ENCODE measurements around the gene JPH2. TPM values are rescaled to one million over a fixed set of nuclear protein-coding genes. Genes with fewer than 3 reads are reported as not detected.

JPH2 gene
- total and polyA plus RNA-seq, 2 of the 4 experiments (the other 2 are of a cell fraction): 0.44 to 0.54 TPM

- no peak overlapping the region for H4K5ac ChIP-seq (ENCODE audit: low read depth, low read length)
- H3K9me3 ChIP-seq (ENCODE audit: control insufficient read depth, insufficient read depth, low read length): no peaks in the 10 kb centered on the region
- dilution Hi-C loops (cut with HindIII; ENCODE audit: low sequenced_read_pairs, unreplicated experiment) (no loop called here), in situ Hi-C loops (cut with MboI; ENCODE audit: low sequenced_read_pairs) (loop anchor here (5.0 kb wide), 2 partner anchors 71 to 196 kb away; partner anchors contain the start of genes FITM2 and JPH2), intact Hi-C loops (cut with micrococcal nuclease) (loop anchor here (1.0 to 5.0 kb wide), 5 partner anchors 74 to 346 kb away; partner anchors contain the start of genes FITM2 and OSER1)
- no peak overlapping the region for H2BK5ac ChIP-seq (ENCODE audit: low read depth, low read length, poor library complexity, severe bottlenecking)
- peak overlapping the region; percentile 53 for H2AK9ac ChIP-seq (replicated peaks; ENCODE audit: low read depth, low read length, poor library complexity)
- BruUV-seq (replicated peaks): no TSS peak
- CTCF ChIA-PET: interaction anchor here (0.6 to 5.6 kb wide), 7 partner anchors 8 to 493 kb away, joined by 3 to 67 read pairs (median 3); partner anchors contain the start of gene JPH2
- no peak overlapping the region; a peak in 1 of 4 replicates for H4K8ac ChIP-seq (ENCODE audit: low read depth in 2 of 2, low read length in 2 of 2)
- ATAC-seq (ENCODE audit: low read depth) (peak; percentile 6; the same call in 1 of the 2 replicates), DNase-seq (no peak)
- H3K14ac ChIP-seq (replicated peaks; ENCODE audit: low read depth, low read length): no peak overlapping the region
- 43% methylated on average over 38 of the region's 76 CpGs; no CpG with 5 or more reads in 1 of the 2 experiments for WGBS, 2 experiments (ENCODE audit: extremely low coverage in 2 of 2, insufficient read length in 1 of 2)
- H2BK20ac ChIP-seq (ENCODE audit: low read depth, low read length): no peak overlapping the region
- H2BK120ac ChIP-seq (ENCODE audit: low read depth, low read length): no peak overlapping the region
- H2AK5ac ChIP-seq (ENCODE audit: low read depth, low read length): peak overlapping the region; percentile 31; the same call in 1 of the 2 replicates
- peak overlapping the region; percentile 78 for H2AFZ ChIP-seq (replicated peaks; ENCODE audit: low read length, poor library complexity)
- no peak overlapping the region for H3K56ac ChIP-seq (ENCODE audit: extremely low read depth, insufficient read depth, low read length)
- no peaks in the 10 kb centered on the region for H4K20me1 ChIP-seq (ENCODE audit: insufficient read depth, low read length)
- no peak overlapping the region for H3K27ac ChIP-seq (ENCODE audit: insufficient read depth, low read length)
- peaks cover 1% of the 10 kb centered on the region; the same call in 1 of the 2 replicates for H3K27me3 ChIP-seq (ENCODE audit: control insufficient read depth, insufficient read depth, low read length)
- H4K91ac ChIP-seq (ENCODE audit: insufficient read depth, low read depth, low read length): no peak overlapping the region
- no peak overlapping the region for H3K4me2 ChIP-seq (ENCODE audit: low read depth, low read length)
- H3K9ac ChIP-seq (ENCODE audit: low read depth, low read length): no peak overlapping the region
- H3K4ac ChIP-seq (ENCODE audit: low read depth, low read length): no peak overlapping the region
- no peaks in the 10 kb centered on the region; the same call in 1 of the 2 replicates for H3K9me1 ChIP-seq (ENCODE audit: insufficient read depth, low read length)
- no peaks in the 10 kb centered on the region; a peak in 1 of 4 replicates for H3K79me1 ChIP-seq (ENCODE audit: low read depth in 1 of 2, low read length in 2 of 2)
- POLR2A ChIA-PET (ENCODE audit: unreplicated experiment): no interaction called here
- no peak overlapping the region for H3K4me3 ChIP-seq (ENCODE audit: insufficient read depth, low read depth, low read length)
- no peak overlapping the region for H3K23ac ChIP-seq (ENCODE audit: low read depth, low read length)
- no peaks in the 10 kb centered on the region for H3K36me3 ChIP-seq (ENCODE audit: control insufficient read depth, insufficient read depth, low read length)
- no peak overlapping the region for H2BK15ac ChIP-seq (ENCODE audit: low read depth, low read length)
- peaks cover 1% of the 10 kb centered on the region; the same call in 1 of the 2 replicates for H3K4me1 ChIP-seq (ENCODE audit: control insufficient read depth, insufficient read depth, low read length)
- H3K18ac ChIP-seq (ENCODE audit: low read depth, low read length): no peak overlapping the region
- TF ChIP-seq FOS (IDR thresholded peaks at IDR 0.05; ENCODE audit: low read depth, low read length) (no peak), RCOR1 (IDR thresholded peaks at IDR 0.05; ENCODE audit: insufficient replicate concordance, low read length) (no peak), CHD1 (IDR thresholded peaks at IDR 0.05; ENCODE audit: low read depth, low read length) (no peak), NFE2L2 (IDR thresholded peaks at IDR 0.05; ENCODE audit: low read depth, low read length) (no peak), MAFK (IDR thresholded peaks at IDR 0.05; ENCODE audit: low read depth, low read length) (no peak), MAZ (IDR thresholded peaks at IDR 0.05; ENCODE audit: borderline replicate concordance, low read depth, low read length) (no peak), USF2 (IDR thresholded peaks at IDR 0.05; ENCODE audit: low read depth, low read length) (no peak), CTCF (conservative IDR thresholded peaks at IDR 0.05; ENCODE audit: low read depth, low read length) (no peak), RAD21 (IDR thresholded peaks at IDR 0.05; ENCODE audit: low read length) (no peak), POLR2A (IDR thresholded peaks at IDR 0.05; ENCODE audit: low read depth, low read length) (no peak), MXI1 (IDR thresholded peaks at IDR 0.05; ENCODE audit: borderline replicate concordance, low read depth, low read length) (no peak), SMC3 (IDR thresholded peaks at IDR 0.05; ENCODE audit: low read depth, low read length) (no peak), RFX5 (IDR thresholded peaks at IDR 0.05; ENCODE audit: low read depth, low read length) (no peak)
These were observed 71.0 kb downstream of the JPH2 start for GRCh38 chr20:44115762-44116644.
